ENCODE data around the gene PHACTR3.
A peak's percentile ranks its signal among the peaks of the same experiment; 100 is the strongest.

The PHACTR3 gene

GRCh38 chr20:59565768-59566461 is 38.4 kb upstream of the PHACTR3 start:
- H3K4me1 ChIP-seq (ENCODE audit: control insufficient read depth, insufficient read depth, low read length, unreplicated experiment), result no peaks in the 10 kb centered on the region
- H2AFZ ChIP-seq (ENCODE audit: low read length, unreplicated experiment), result no peak overlapping the region
- no peak overlapping the region for H3K4me3 ChIP-seq (ENCODE audit: low read depth, low read length)
- H3K27me3 ChIP-seq (ENCODE audit: insufficient read depth, low read length), result no peaks in the 10 kb centered on the region
- no peaks in the 10 kb centered on the region for H3K36me3 ChIP-seq (ENCODE audit: insufficient read depth, low read length)
- no peak overlapping the region for H3K27ac ChIP-seq (ENCODE audit: low read depth, low read length)
- no peaks in the 10 kb centered on the region for H3K79me2 ChIP-seq (ENCODE audit: control insufficient read depth, insufficient read depth, low read length, unreplicated experiment)

GRCh38 chr20:59566631-59567524 is 37.5 kb upstream of the PHACTR3 start:
- Histone ChIP-seq H3K27ac (ENCODE audit: low read depth, low read length) (no peak overlapping the region), H3K79me2 (ENCODE audit: control insufficient read depth, insufficient read depth, low read length, unreplicated experiment) (no peaks in the 10 kb centered on the region), H3K4me1 (ENCODE audit: control insufficient read depth, insufficient read depth, low read length, unreplicated experiment) (no peaks in the 10 kb centered on the region), H3K36me3 (ENCODE audit: insufficient read depth, low read length) (no peaks in the 10 kb centered on the region), H3K27me3 (ENCODE audit: insufficient read depth, low read length) (no peaks in the 10 kb centered on the region), H3K4me3 (ENCODE audit: low read depth, low read length) (no peak overlapping the region), H2AFZ (ENCODE audit: low read length, unreplicated experiment) (no peak overlapping the region)

GRCh38 chr20:59567585-59568508 is 36.5 kb upstream of the PHACTR3 start:
- Histone ChIP-seq H3K4me1 (ENCODE audit: control insufficient read depth, insufficient read depth, low read length, unreplicated experiment) (no peaks in the 10 kb centered on the region), H3K27me3 (ENCODE audit: insufficient read depth, low read length) (no peaks in the 10 kb centered on the region), H3K27ac (ENCODE audit: low read depth, low read length) (no peak overlapping the region)

GRCh38 chr20:59568509-59569024 is 35.8 kb upstream of the PHACTR3 start:
- Histone ChIP-seq H3K36me3 (ENCODE audit: insufficient read depth, low read length) (no peaks in the 10 kb centered on the region), H3K27ac (ENCODE audit: low read depth, low read length) (no peak overlapping the region)

More at GRCh38 chr20:59567585-59568508, 36.5 kb upstream of the PHACTR3 start:
- H3K4me3 ChIP-seq (ENCODE audit: low read depth, low read length), result no peak overlapping the region
- H3K79me2 ChIP-seq (ENCODE audit: control insufficient read depth, insufficient read depth, low read length, unreplicated experiment), result no peaks in the 10 kb centered on the region
- no peak overlapping the region for H2AFZ ChIP-seq (ENCODE audit: low read length, unreplicated experiment)
- H3K36me3 ChIP-seq (ENCODE audit: insufficient read depth, low read length), result no peaks in the 10 kb centered on the region

GRCh38 chr20:59569305-59569704 is 35.0 kb upstream of the PHACTR3 start:
- no peaks in the 10 kb centered on the region for H3K36me3 ChIP-seq (ENCODE audit: insufficient read depth, low read length)
- no peak overlapping the region for H3K27ac ChIP-seq (ENCODE audit: low read depth, low read length)
- no peaks in the 10 kb centered on the region for H3K79me2 ChIP-seq (ENCODE audit: control insufficient read depth, insufficient read depth, low read length, unreplicated experiment)
- peaks cover 4% of the 10 kb centered on the region; the same call in 1 of the 2 replicates for H3K27me3 ChIP-seq (ENCODE audit: insufficient read depth, low read length)
- H3K4me3 ChIP-seq (ENCODE audit: low read depth, low read length), result no peak overlapping the region
- H3K4me1 ChIP-seq (ENCODE audit: control insufficient read depth, insufficient read depth, low read length, unreplicated experiment), result no peaks in the 10 kb centered on the region
- H2AFZ ChIP-seq (ENCODE audit: low read length, unreplicated experiment), result no peak overlapping the region

More at GRCh38 chr20:59568509-59569024, 35.8 kb upstream of the PHACTR3 start:
- Histone ChIP-seq H3K79me2 (ENCODE audit: control insufficient read depth, insufficient read depth, low read length, unreplicated experiment) (no peaks in the 10 kb centered on the region), H3K27me3 (ENCODE audit: insufficient read depth, low read length) (no peaks in the 10 kb centered on the region), H3K4me3 (ENCODE audit: low read depth, low read length) (no peak overlapping the region), H2AFZ (ENCODE audit: low read length, unreplicated experiment) (no peak overlapping the region), H3K4me1 (ENCODE audit: control insufficient read depth, insufficient read depth, low read length, unreplicated experiment) (no peaks in the 10 kb centered on the region)

GRCh38 chr20:59571151-59571550 is 33.2 kb upstream of the PHACTR3 start:
- H3K4me1 ChIP-seq (ENCODE audit: control insufficient read depth, insufficient read depth, low read length, unreplicated experiment), result no peaks in the 10 kb centered on the region
- no peaks in the 10 kb centered on the region for H3K79me2 ChIP-seq (ENCODE audit: control insufficient read depth, insufficient read depth, low read length, unreplicated experiment)
- H2AFZ ChIP-seq (ENCODE audit: low read length, unreplicated experiment), result no peak overlapping the region
- H3K27ac ChIP-seq (ENCODE audit: low read depth, low read length), result no peak overlapping the region
- peaks cover 10% of the 10 kb centered on the region; the same call in 1 of the 2 replicates for H3K27me3 ChIP-seq (ENCODE audit: insufficient read depth, low read length)
- no peak overlapping the region for H3K4me3 ChIP-seq (ENCODE audit: low read depth, low read length)
- H3K36me3 ChIP-seq (ENCODE audit: insufficient read depth, low read length), result no peaks in the 10 kb centered on the region

GRCh38 chr20:59571551-59572314 is 32.6 kb upstream of the PHACTR3 start:
- Histone ChIP-seq H3K4me1 (ENCODE audit: control insufficient read depth, insufficient read depth, low read length, unreplicated experiment) (no peaks in the 10 kb centered on the region), H3K4me3 (ENCODE audit: low read depth, low read length) (peak overlapping the region; percentile 74), H3K27me3 (ENCODE audit: insufficient read depth, low read length) (peaks cover 16% of the 10 kb centered on the region; the same call in 1 of the 2 replicates)

GRCh38 chr20:59572515-59572914 is 31.8 kb upstream of the PHACTR3 start:
- H3K4me1 ChIP-seq (ENCODE audit: control insufficient read depth, insufficient read depth, low read length, unreplicated experiment), result no peaks in the 10 kb centered on the region

More at GRCh38 chr20:59571551-59572314, 32.6 kb upstream of the PHACTR3 start:
- no peak overlapping the region for H3K27ac ChIP-seq (ENCODE audit: low read depth, low read length)
- no peaks in the 10 kb centered on the region for H3K79me2 ChIP-seq (ENCODE audit: control insufficient read depth, insufficient read depth, low read length, unreplicated experiment)
- H3K36me3 ChIP-seq (ENCODE audit: insufficient read depth, low read length), result no peaks in the 10 kb centered on the region
- H2AFZ ChIP-seq (ENCODE audit: low read length, unreplicated experiment), result peak overlapping the region; percentile 66

GRCh38 chr20:59573837-59574236 is 30.5 kb upstream of the PHACTR3 start:
- Histone ChIP-seq H3K79me2 (ENCODE audit: control insufficient read depth, insufficient read depth, low read length, unreplicated experiment) (no peaks in the 10 kb centered on the region), H3K27me3 (ENCODE audit: insufficient read depth, low read length) (peaks cover 32% of the 10 kb centered on the region; the same call in 1 of the 2 replicates), H3K27ac (ENCODE audit: low read depth, low read length) (no peak overlapping the region), H3K4me3 (ENCODE audit: low read depth, low read length) (no peak overlapping the region), H3K36me3 (ENCODE audit: insufficient read depth, low read length) (no peaks in the 10 kb centered on the region), H2AFZ (ENCODE audit: low read length, unreplicated experiment) (no peak overlapping the region), H3K4me1 (ENCODE audit: control insufficient read depth, insufficient read depth, low read length, unreplicated experiment) (no peaks in the 10 kb centered on the region)

More at GRCh38 chr20:59572515-59572914, 31.8 kb upstream of the PHACTR3 start:
- Histone ChIP-seq H3K27me3 (ENCODE audit: insufficient read depth, low read length) (peaks cover 20% of the 10 kb centered on the region; the same call in 1 of the 2 replicates), H3K27ac (ENCODE audit: low read depth, low read length) (no peak overlapping the region), H2AFZ (ENCODE audit: low read length, unreplicated experiment) (no peak overlapping the region), H3K36me3 (ENCODE audit: insufficient read depth, low read length) (no peaks in the 10 kb centered on the region), H3K4me3 (ENCODE audit: low read depth, low read length) (no peak overlapping the region), H3K79me2 (ENCODE audit: control insufficient read depth, insufficient read depth, low read length, unreplicated experiment) (no peaks in the 10 kb centered on the region)
